T1000 (cell line): ENCODE measurements around the gene LMOD3.

Experiments used
- DNase-seq: peaks from one replicate; lab custom pipeline; 2025; ENCODE audit warnings: mixed read lengths; lab: John Stamatoyannopoulos, UW

The LMOD3 gene

GRCh38 chr3:69058180-69058946 lies 64.0 kb downstream of the LMOD3 start:
- DNase-seq: no peak
